Measurements from ENCODE around the gene CEP295NL.

GRCh38 chr17:78947235-78948149 lies 44.5 kb upstream of the CEP295NL start:
- TF ChIP-seq, protein P1, sequence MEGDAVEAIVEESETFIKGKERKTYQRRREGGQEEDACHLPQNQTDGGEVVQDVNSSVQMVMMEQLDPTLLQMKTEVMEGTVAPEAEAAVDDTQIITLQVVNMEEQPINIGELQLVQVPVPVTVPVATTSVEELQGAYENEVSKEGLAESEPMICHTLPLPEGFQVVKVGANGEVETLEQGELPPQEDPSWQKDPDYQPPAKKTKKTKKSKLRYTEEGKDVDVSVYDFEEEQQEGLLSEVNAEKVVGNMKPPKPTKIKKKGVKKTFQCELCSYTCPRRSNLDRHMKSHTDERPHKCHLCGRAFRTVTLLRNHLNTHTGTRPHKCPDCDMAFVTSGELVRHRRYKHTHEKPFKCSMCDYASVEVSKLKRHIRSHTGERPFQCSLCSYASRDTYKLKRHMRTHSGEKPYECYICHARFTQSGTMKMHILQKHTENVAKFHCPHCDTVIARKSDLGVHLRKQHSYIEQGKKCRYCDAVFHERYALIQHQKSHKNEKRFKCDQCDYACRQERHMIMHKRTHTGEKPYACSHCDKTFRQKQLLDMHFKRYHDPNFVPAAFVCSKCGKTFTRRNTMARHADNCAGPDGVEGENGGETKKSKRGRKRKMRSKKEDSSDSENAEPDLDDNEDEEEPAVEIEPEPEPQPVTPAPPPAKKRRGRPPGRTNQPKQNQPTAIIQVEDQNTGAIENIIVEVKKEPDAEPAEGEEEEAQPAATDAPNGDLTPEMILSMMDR (IDR thresholded peaks at IDR 0.05): no peak
- no peak for TF ChIP-seq EP300 (IDR thresholded peaks at IDR 0.05)

All from esophagus muscularis mucosa (tissue), 3 donors.